GM12878 (cell line): ENCODE measurements around the gene XRCC4.

Experiments
- CHD1 ChIP-seq: IDR thresholded peaks from 2 replicates; pipeline ENCODE4 v1.6.1; 2012; ENCODE audit warnings: low read depth, low read length, improper control_type of control experiment
- EP300 ChIP-seq, 2 experiments: fragments of 150-350 bp in 1 of 2; IDR thresholded peaks; 2 replicates each; pipeline ENCODE4 v1.6.1; 2011 to 2012; ENCODE audit warnings: low read depth in 2 of 2, low read length in 2 of 2, borderline replicate concordance in 1 of 2, improper control_type of control experiment in 1 of 2, inconsistent platforms in 1 of 2; ENCODE audit not compliant: control insufficient read depth in 1 of 2
- ESRRA ChIP-seq: IDR thresholded peaks from 2 replicates; pipeline ENCODE4 v1.6.1; 2012; ENCODE audit warnings: mild to moderate bottlenecking, low read length, improper control_type of control experiment
- FOXM1 ChIP-seq: IDR thresholded peaks from 2 replicates; pipeline ENCODE4 v1.6.1; 2012; ENCODE audit warnings: low read depth, mild to moderate bottlenecking, inconsistent platforms, low read length, moderate library complexity
- MXI1 ChIP-seq: fragments of 150-350 bp; IDR thresholded peaks from 2 replicates; pipeline ENCODE4 v1.6.1; 2011; ENCODE audit warnings: low read depth, mild to moderate bottlenecking, inconsistent platforms, low read length, improper control_type of control experiment
- NFYA ChIP-seq: IDR thresholded peaks from 2 replicates; pipeline ENCODE4 v1.6.1; 2011; ENCODE audit warnings: low read depth, mild to moderate bottlenecking, low read length, improper control_type of control experiment, borderline replicate concordance
- TF ChIP-seq, protein P1 (sequence below): fragments of 150-350 bp; IDR thresholded peaks from 2 replicates; pipeline ENCODE4 v1.6.1; 2014; ENCODE audit warnings: mild to moderate bottlenecking, low read depth, low read length

DNA sequence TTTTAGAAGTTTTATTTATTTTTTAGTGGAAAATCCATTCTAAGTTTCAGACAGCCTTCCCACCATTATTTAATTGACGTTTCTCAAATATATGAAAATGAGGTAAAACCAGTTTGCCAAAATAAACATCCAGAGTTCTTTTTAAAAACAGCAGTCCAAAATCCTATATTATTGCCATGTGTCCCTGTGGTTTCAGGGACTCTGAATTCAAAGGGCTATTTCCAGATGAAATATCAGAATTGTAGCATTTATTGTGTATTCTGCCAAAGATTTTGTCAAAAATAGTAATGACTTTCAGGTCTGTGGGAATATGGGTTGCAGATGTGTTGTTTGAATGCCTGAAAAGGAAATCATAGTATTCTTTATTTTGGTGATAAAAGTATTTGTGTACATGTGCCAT, 41.6 kb downstream of the XRCC4 start:
- TF ChIP-seq FOXM1 = no peak
- TF ChIP-seq CHD1 = no peak
- no peak for TF ChIP-seq EP300 (IDR thresholded peaks at IDR 0.05; ENCODE audit: borderline replicate concordance in 1 of 2, control insufficient read depth in 1 of 2, low read depth in 2 of 2, low read length in 2 of 2)
- TF ChIP-seq ESRRA = no peak
- TF ChIP-seq, protein P1, sequence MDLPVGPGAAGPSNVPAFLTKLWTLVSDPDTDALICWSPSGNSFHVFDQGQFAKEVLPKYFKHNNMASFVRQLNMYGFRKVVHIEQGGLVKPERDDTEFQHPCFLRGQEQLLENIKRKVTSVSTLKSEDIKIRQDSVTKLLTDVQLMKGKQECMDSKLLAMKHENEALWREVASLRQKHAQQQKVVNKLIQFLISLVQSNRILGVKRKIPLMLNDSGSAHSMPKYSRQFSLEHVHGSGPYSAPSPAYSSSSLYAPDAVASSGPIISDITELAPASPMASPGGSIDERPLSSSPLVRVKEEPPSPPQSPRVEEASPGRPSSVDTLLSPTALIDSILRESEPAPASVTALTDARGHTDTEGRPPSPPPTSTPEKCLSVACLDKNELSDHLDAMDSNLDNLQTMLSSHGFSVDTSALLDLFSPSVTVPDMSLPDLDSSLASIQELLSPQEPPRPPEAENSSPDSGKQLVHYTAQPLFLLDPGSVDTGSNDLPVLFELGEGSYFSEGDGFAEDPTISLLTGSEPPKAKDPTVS = no peak
- no peak for TF ChIP-seq MXI1
- TF ChIP-seq NFYA = no peak
